Fibroblast of upper back skin (primary cell): Measurements from ENCODE around the gene ANGPTL4.
A peak's percentile ranks its signal among the peaks of the same experiment; 100 is the strongest.

Experiments used
- DNase-seq: peaks from one replicate; pipeline ENCODE4 v3.0.0-alpha.2; 2013

The ANGPTL4 gene

DNA sequence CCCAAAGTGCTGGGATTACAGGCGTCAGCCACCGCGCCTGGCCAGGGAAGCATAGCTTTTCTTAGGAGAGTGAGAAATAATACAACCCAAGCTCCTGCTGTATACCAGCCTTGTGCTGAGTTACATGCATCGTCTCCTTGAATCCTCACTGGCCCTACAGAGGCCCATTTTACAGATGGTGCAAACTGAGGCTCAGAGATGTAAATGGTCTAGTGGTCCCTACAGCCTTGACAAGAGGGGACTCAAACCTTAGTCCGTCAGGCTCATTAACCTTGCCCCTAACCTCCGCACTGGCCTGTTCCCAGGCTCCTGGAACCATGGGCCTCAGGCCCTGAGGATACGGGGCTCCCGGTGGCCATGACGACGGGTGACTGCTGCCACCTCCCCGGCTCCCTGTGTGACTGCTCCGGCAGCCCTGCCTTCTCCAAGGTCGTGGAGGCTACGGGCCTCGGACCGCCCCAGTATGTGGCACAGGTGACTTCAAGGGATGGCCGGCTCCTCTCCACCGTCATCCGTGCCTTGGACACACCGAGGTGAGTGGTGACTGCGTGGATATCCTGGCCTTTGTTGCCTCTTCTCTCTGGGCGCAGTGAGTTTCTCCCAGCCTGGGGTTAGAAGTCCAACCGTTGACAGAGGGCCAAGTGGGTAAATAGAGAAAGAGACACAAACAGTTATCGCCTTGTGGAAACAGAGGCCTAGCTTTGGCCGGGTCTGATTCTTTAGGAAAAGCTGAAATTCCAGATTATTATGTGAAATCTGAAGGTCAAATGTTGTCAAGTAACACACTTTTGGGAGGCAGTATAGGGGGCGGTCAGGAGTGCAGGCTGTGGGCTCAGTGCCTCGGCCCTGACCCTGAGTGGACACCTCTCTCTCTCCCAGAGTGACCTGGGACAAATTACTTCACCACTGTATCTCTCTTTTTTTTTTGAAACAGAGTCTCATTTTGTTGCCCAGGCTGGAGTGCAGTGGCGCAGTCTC lies 57.8 kb downstream of the ANGPTL4 start:
- DNase-seq = no peak

DNA sequence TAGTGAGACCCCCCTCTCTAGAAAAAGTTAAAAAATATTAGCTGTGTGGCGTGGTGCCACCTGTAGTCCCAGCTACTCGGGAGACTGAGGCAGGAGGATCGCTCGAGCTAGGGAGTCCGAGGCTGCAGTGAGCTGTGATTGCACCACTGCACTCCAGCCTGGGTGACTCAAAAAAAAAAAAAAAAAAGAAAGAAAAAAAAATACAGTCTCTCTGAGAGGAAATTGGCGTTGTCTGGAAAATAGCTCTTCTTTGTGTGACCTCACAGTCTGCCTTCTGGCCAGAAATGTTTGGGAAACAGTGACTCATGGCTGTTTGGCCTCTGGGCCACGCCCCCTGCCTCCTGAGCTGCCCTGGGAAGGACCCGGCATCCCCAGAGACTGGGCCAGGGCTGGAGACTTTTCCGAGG lies 59.9 kb downstream of the ANGPTL4 start:
- peak; percentile 97 for DNase-seq
